KOPT-K1 (cell line): ENCODE measurements around the gene DARS2.
A peak's percentile ranks its signal among the peaks of the same experiment; 100 is the strongest.
"Not testable (repeated sequence)": the region's sequence is repeated elsewhere in the genome, so short reads cannot be mapped to it uniquely, and the experiment has no call there.

Experiments used
- H3K27ac ChIP-seq: fragments of 200-600 bp; sonication (generic); 2 replicates; pipeline ENCODE4 v1.5.1; 2016; ENCODE audit warnings: antibody characterized with exemption, mild to moderate bottlenecking, low read depth, low read length; ENCODE audit not compliant: poor library complexity, severe bottlenecking
- H3K36me3 ChIP-seq: fragments of 200-600 bp; sonication (generic); 2 replicates; pipeline ENCODE4 v1.5.1; 2017; ENCODE audit warnings: antibody characterized with exemption, mild to moderate bottlenecking, low read length, moderate library complexity; ENCODE audit not compliant: insufficient read depth
- H3K9me3 ChIP-seq: fragments of 200-600 bp; sonication (generic); 2 replicates; pipeline ENCODE4 v1.5.1; 2017; ENCODE audit warnings: antibody characterized with exemption, low read length, mild to moderate bottlenecking; ENCODE audit not compliant: insufficient read depth, poor library complexity, severe bottlenecking

The DARS2 gene

GRCh38 chr1:173867753-173868265 is 43.3 kb downstream of the DARS2 start, which contains the start of gene GAS5:
Gene GAS5, minus strand, starts transcription at chr1:173867989.
- Histone ChIP-seq H3K36me3 (peaks cover 55% of the 10 kb centered on the region), H3K27ac (peak within 1 kb of the TSS; percentile 93), H3K9me3 (no peaks in the 10 kb centered on the region)

- Histone ChIP-seq H3K9me3 (no peaks in the 10 kb centered on the region), H3K36me3 (peaks cover 49% of the 10 kb centered on the region), H3K27ac (peak within 1 kb of the TSS; percentile 93)
Measured at GRCh38 chr1:173868266-173869020, 44.0 kb downstream of the DARS2 start, which contains the start of gene ZBTB37. Gene ZBTB37, plus strand, starts transcription at chr1:173868380. Its CDS starts 1,846 bp downstream, at chr1:173870226.

GRCh38 chr1:173869021-173869359 is 44.5 kb downstream of the DARS2 start:
- Histone ChIP-seq H3K36me3 (peaks cover 43% of the 10 kb centered on the region), H3K9me3 (no peaks in the 10 kb centered on the region), H3K27ac (peak overlapping the region; percentile 93)

- H3K9me3 ChIP-seq = no peaks in the 10 kb centered on the region
- peaks cover 30% of the 10 kb centered on the region for H3K36me3 ChIP-seq
- peak overlapping the region; percentile 56 for H3K27ac ChIP-seq
Measured at GRCh38 chr1:173870252-173871075, 46.0 kb downstream of the DARS2 start.

- Histone ChIP-seq H3K36me3 (peaks cover 30% of the 10 kb centered on the region), H3K27ac (peak overlapping the region; percentile 56), H3K9me3 (no peaks in the 10 kb centered on the region)
Measured at GRCh38 chr1:173871091-173871490, 46.6 kb downstream of the DARS2 start.

GRCh38 chr1:173871500-173871899 is 47.0 kb downstream of the DARS2 start:
- Histone ChIP-seq H3K9me3 (no peaks in the 10 kb centered on the region), H3K36me3 (peaks cover 30% of the 10 kb centered on the region)

GRCh38 chr1:173876732-173877131 is 52.3 kb downstream of the DARS2 start:
- peaks cover 35% of the 10 kb centered on the region for H3K36me3 ChIP-seq
- H3K27ac ChIP-seq = no peak overlapping the region
- H3K9me3 ChIP-seq = no peaks in the 10 kb centered on the region

More at GRCh38 chr1:173871500-173871899, 47.0 kb downstream of the DARS2 start:
- H3K27ac ChIP-seq = peak overlapping the region; percentile 56

GRCh38 chr1:173878251-173878650 is 53.8 kb downstream of the DARS2 start:
- Histone ChIP-seq H3K27ac (no peak overlapping the region), H3K36me3 (peaks cover 32% of the 10 kb centered on the region), H3K9me3 (no peaks in the 10 kb centered on the region)

- H3K9me3 ChIP-seq, H3K27ac ChIP-seq: not testable (repeated sequence)
- peaks cover 31% of the 10 kb centered on the region for H3K36me3 ChIP-seq
Measured at GRCh38 chr1:173881117-173881516, 56.6 kb downstream of the DARS2 start.

GRCh38 chr1:173884701-173885100 is 60.2 kb downstream of the DARS2 start:
- H3K9me3 ChIP-seq = no peaks in the 10 kb centered on the region
- H3K36me3 ChIP-seq = peaks cover 20% of the 10 kb centered on the region
- no peak overlapping the region for H3K27ac ChIP-seq

- Histone ChIP-seq H3K36me3 (peaks cover 14% of the 10 kb centered on the region), H3K27ac (no peak overlapping the region), H3K9me3 (no peaks in the 10 kb centered on the region)
Measured at GRCh38 chr1:173886746-173887611, 62.5 kb downstream of the DARS2 start.

- Histone ChIP-seq H3K36me3 (peaks cover 14% of the 10 kb centered on the region), H3K9me3 (no peaks in the 10 kb centered on the region), H3K27ac (no peak overlapping the region)
Measured at GRCh38 chr1:173887627-173888026, 63.2 kb downstream of the DARS2 start.

GRCh38 chr1:173888749-173889148 is 64.3 kb downstream of the DARS2 start:
- Histone ChIP-seq H3K36me3 (peaks cover 14% of the 10 kb centered on the region), H3K9me3 (no peaks in the 10 kb centered on the region), H3K27ac (no peak overlapping the region)

GRCh38 chr1:173889885-173890284 is 65.4 kb downstream of the DARS2 start:
- Histone ChIP-seq H3K27ac (no peak overlapping the region), H3K36me3 (peaks cover 14% of the 10 kb centered on the region), H3K9me3 (no peaks in the 10 kb centered on the region)
